Mesenchymal stem cell (in vitro differentiated cells and primary cell): Measurements from ENCODE around the gene NAIF1.

Experiments
- DNase-seq: peaks from one replicate; pipeline ENCODE4 v3.0.0-alpha.2; 2013
- H2AFZ ChIP-seq: one replicate; pipeline ENCODE4 v1.6.1; 2013; ENCODE audit warnings: low read depth, mild to moderate bottlenecking, control low read depth, inconsistent platforms, low read length, moderate library complexity
- H2AK5ac ChIP-seq: 2 replicates; pipeline ENCODE4 v1.6.1; 2013; ENCODE audit warnings: low read length, moderate library complexity, mild to moderate bottlenecking, inconsistent platforms; ENCODE audit not compliant: severe bottlenecking
- H2BK120ac ChIP-seq: one replicate; pipeline ENCODE4 v1.6.1; 2013; ENCODE audit warnings: low read depth, mild to moderate bottlenecking, inconsistent platforms, low read length, moderate library complexity
- H2BK12ac ChIP-seq, 2 experiments: one replicate each; pipeline ENCODE4 v1.6.1; 2013; ENCODE audit warnings: inconsistent platforms in 2 of 2, low read length in 2 of 2, mild to moderate bottlenecking in 2 of 2, moderate library complexity in 2 of 2, control low read depth in 1 of 2
- H2BK15ac ChIP-seq: one replicate; pipeline ENCODE4 v1.6.1; 2013; ENCODE audit warnings: mild to moderate bottlenecking, low read depth, inconsistent platforms; ENCODE audit not compliant: poor library complexity, severe bottlenecking
- H2BK5ac ChIP-seq: 2 replicates; pipeline ENCODE4 v1.6.1; 2013; ENCODE audit warnings: low read depth, mild to moderate bottlenecking, low read length, control low read depth, inconsistent platforms; ENCODE audit not compliant: poor library complexity, severe bottlenecking
- H3K14ac ChIP-seq, 2 experiments: one replicate each; pipeline ENCODE4 v1.6.1; 2013; ENCODE audit warnings: inconsistent platforms in 2 of 2, low read length in 2 of 2, control low read depth in 1 of 2, mild to moderate bottlenecking in 1 of 2, moderate library complexity in 1 of 2
- H3K18ac ChIP-seq, 2 experiments: one replicate each; pipeline ENCODE4 v1.6.1; 2013; ENCODE audit warnings: inconsistent platforms in 2 of 2, low read length in 2 of 2, control low read depth in 1 of 2, low read depth in 1 of 2, mild to moderate bottlenecking in 1 of 2
- H3K23ac ChIP-seq, 2 experiments: one replicate each; pipeline ENCODE4 v1.6.1; 2013; ENCODE audit warnings: inconsistent platforms in 2 of 2, low read length in 2 of 2, mild to moderate bottlenecking in 2 of 2, moderate library complexity in 2 of 2, control low read depth in 1 of 2
- H3K27ac ChIP-seq: 2 replicates; pipeline ENCODE4 v1.5.1; 2013; ENCODE audit warnings: mild to moderate bottlenecking, moderate library complexity, low read length, control low read depth, inconsistent platforms; ENCODE audit not compliant: poor library complexity, severe bottlenecking
- H3K27me3 ChIP-seq, 2 experiments: 2 replicates each; pipeline versions ENCODE4 v1.6.1 to v1.7.0; 2013; ENCODE audit warnings: low read length in 2 of 2, mild to moderate bottlenecking in 2 of 2, moderate library complexity in 2 of 2, control low read depth in 1 of 2, inconsistent platforms in 1 of 2; ENCODE audit not compliant: control insufficient read depth in 1 of 2, insufficient read depth in 1 of 2
- H3K36me3 ChIP-seq, 2 experiments: 2 replicates each; pipeline versions ENCODE4 v1.6.1 to v1.7.0; 2013; ENCODE audit warnings: low read length in 2 of 2, control low read depth in 1 of 2, inconsistent platforms in 1 of 2, low read depth in 1 of 2, mild to moderate bottlenecking in 1 of 2; ENCODE audit not compliant: insufficient read depth in 2 of 2, control insufficient read depth in 1 of 2
- H3K4ac ChIP-seq, 2 experiments: one replicate each; pipeline ENCODE4 v1.6.1; 2013; ENCODE audit warnings: inconsistent platforms in 2 of 2, low read length in 2 of 2, mild to moderate bottlenecking in 2 of 2, moderate library complexity in 2 of 2, control low read depth in 1 of 2, low read depth in 1 of 2
- H3K4me1 ChIP-seq: 2 replicates; pipeline ENCODE4 v1.6.1; 2013; ENCODE audit warnings: low read depth, low read length, control low read depth; ENCODE audit not compliant: control insufficient read depth, insufficient read depth
- H3K4me2 ChIP-seq: 2 replicates; pipeline ENCODE4 v1.6.1; 2013; ENCODE audit warnings: low read length, mild to moderate bottlenecking, inconsistent platforms; ENCODE audit not compliant: poor library complexity, severe bottlenecking
- H3K4me3 ChIP-seq, 2 experiments: 2 replicates each; pipeline versions ENCODE4 v1.5.1 to v1.7.0; 2013; ENCODE audit warnings: low read length in 2 of 2, mild to moderate bottlenecking in 2 of 2, control low read depth in 1 of 2, low read depth in 1 of 2; ENCODE audit not compliant: insufficient read depth in 1 of 2
- H3K79me1 ChIP-seq: replicated peaks from 2 replicates; pipeline ENCODE4 v1.6.1; 2013; ENCODE audit warnings: mild to moderate bottlenecking, control low read depth, low read length, inconsistent platforms; ENCODE audit not compliant: poor library complexity, severe bottlenecking
- H3K9ac ChIP-seq: 2 replicates; pipeline ENCODE4 v1.7.0; 2013; ENCODE audit warnings: mild to moderate bottlenecking, low read length, moderate library complexity
- H3K9me3 ChIP-seq: 2 replicates; pipeline ENCODE4 v1.7.0; 2013; ENCODE audit warnings: mild to moderate bottlenecking, low read length; ENCODE audit not compliant: control insufficient read depth
- H4K8ac ChIP-seq: one replicate; pipeline ENCODE4 v1.6.1; 2013; ENCODE audit warnings: inconsistent platforms, mild to moderate bottlenecking, low read length, moderate library complexity
- H4K91ac ChIP-seq: one replicate; pipeline ENCODE4 v1.6.1; 2013; ENCODE audit warnings: mild to moderate bottlenecking, low read length, inconsistent platforms
- WGBS: methylation state at CpG from one replicate; pipeline ENCODE4 v1.1.7; 2013; ENCODE audit warnings: mixed read lengths; 5-methylcytosine and 5-hydroxymethylcytosine counted together

The NAIF1 gene

DNA sequence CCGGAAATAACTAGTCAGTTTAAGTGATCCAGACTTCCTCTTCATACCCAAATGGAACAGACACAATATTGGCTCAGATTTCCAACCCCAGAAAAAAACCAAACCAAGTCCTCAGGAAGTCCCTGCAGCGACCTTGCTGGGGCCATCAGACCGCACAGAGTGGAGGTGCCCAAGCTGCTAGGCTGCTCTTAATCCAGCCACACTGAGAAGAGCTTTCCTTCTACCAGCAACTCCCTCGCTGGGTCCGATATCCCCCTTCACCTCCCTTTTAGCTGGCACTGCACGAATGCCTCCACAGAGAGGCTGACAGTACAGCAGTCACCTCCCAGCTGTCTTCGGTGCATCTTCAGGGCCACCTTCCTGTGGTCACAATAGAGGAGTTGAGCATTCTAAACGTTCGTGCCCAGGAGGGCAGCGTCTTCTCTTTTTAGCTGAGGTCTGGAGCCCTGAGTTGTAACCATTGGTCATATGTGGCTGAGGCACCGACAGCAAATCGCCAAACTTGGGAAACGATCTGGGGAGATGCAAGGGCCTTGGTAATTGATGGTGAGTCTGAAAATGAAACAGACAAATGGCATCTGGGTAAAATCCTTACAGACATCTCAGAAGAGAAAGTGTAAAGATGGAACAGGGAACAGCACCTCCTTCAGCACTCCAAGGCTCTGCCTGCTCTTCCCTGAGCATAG, 5.7 kb downstream of the NAIF1 start:
- WGBS = 92% methylated on average over 13 of the region's 13 CpGs
- H3K9ac ChIP-seq = no peak overlapping the region
- no peak overlapping the region for H2BK12ac ChIP-seq
- peaks cover 5% of the 10 kb centered on the region for H3K4me1 ChIP-seq
- H3K18ac ChIP-seq = no peak overlapping the region
- H2BK15ac ChIP-seq = no peak overlapping the region
- H4K91ac ChIP-seq = peak overlapping the region; percentile 66
- no peak overlapping the region for H2BK5ac ChIP-seq
- H3K27ac ChIP-seq = no peak overlapping the region
- peak overlapping the region in 1 of 2 experiments; percentile 70 for H3K23ac ChIP-seq
- no peak overlapping the region for H3K4me2 ChIP-seq
- H3K4me3 ChIP-seq = no peak overlapping the region
- H3K36me3 ChIP-seq = peaks cover 24 to 25% of the 10 kb centered on the region in 2 experiments
- peaks cover 18% of the 10 kb centered on the region for H3K79me1 ChIP-seq
- no peak overlapping the region for H2AFZ ChIP-seq
- DNase-seq = no peak
- H4K8ac ChIP-seq = no peak overlapping the region
- H3K9me3 ChIP-seq = no peaks in the 10 kb centered on the region
- no peak overlapping the region for H3K14ac ChIP-seq
- no peaks in the 10 kb centered on the region for H3K27me3 ChIP-seq
- no peak overlapping the region for H2BK120ac ChIP-seq
- no peak overlapping the region for H2AK5ac ChIP-seq
- H3K4ac ChIP-seq = no peak overlapping the region

DNA sequence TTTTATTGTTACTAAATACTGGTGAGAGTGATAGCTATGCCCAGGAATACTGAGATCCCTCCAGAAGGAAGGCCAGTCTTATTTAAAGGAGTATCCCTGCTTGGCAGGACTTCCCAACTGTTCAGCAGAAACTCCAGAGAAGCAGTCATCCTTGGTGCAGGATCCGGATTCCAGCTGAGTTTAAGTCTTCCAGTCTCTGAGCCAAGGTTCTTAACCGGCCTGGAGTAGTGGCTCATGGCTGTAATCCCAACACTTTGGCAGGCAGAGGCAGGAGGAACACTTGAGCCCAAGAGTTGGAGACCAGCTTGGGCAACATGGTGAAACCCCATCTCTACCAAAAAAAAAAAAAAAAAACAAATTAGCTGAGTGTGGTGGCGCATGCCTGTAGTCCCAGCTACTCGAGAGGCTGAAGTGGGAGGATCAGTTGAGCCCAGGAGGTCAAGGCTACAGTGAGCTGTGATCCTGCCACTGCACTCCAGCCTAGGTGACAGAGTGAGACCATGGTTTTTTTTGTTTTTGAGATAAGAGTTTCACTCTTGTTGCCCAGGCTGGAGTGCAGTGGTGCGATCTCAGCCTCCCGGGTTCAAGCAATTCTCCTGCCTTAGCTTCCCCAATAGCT, 7.6 kb downstream of the NAIF1 start:
- Histone ChIP-seq H3K4me3 (no peak overlapping the region), H4K8ac (no peak overlapping the region), H3K4me1 (peaks cover 5% of the 10 kb centered on the region), H3K9me3 (no peaks in the 10 kb centered on the region), H2BK15ac (no peak overlapping the region), H2AFZ (no peak overlapping the region), H2BK120ac (no peak overlapping the region), H3K14ac (no peak overlapping the region), H3K9ac (no peak overlapping the region), H3K18ac (no peak overlapping the region), H3K27me3 (no peaks in the 10 kb centered on the region), H3K79me1 (peaks cover 7% of the 10 kb centered on the region), H3K36me3 (peaks cover 24% of the 10 kb centered on the region in 2 experiments), H2BK12ac (no peak overlapping the region), H2AK5ac (no peak overlapping the region), H2BK5ac (no peak overlapping the region), H3K23ac (no peak overlapping the region), H3K4ac (no peak overlapping the region), H4K91ac (no peak overlapping the region), H3K4me2 (no peak overlapping the region), H3K27ac (no peak overlapping the region)
- no peak for DNase-seq
- WGBS = 99% methylated on average over 6 of the region's 6 CpGs

DNA sequence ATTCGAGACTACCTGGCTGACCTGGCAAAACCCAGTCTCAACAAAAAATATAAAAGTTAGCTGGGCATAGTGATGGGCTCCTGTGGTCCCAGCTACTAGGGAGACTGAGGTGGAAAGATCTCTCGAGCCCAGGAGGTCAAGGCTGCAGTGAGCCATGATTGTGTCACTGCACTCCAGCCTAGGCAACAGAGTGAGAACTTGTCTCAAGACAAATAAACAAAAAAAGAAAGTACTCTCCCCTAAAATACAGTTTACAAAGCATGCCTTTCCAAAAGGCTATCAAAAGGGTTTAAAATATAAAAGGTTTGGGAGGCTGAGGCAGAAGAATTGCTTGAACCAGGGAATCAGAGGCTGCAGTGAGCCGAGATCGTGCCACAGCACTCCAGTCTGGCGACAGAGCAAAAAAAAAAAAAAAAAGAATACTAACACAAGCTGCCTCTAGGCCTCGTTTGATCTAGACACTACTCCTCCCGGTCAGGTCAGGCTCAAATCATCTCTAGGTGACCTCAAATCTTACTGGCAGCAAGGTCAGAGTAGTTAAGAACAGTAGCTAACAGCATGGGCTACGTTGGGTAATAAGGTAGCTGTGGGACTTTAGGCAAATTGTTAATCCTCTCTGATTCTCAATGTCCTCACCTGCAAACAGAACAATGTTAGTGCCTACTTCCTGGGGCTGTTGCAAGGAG, 9.3 kb downstream of the NAIF1 start:
- 86% methylated on average over 6 of the region's 8 CpGs for WGBS

More for the DNA sequence above, 9.3 kb downstream of the NAIF1 start:
- no peaks in the 10 kb centered on the region for H3K27me3 ChIP-seq
- H2AFZ ChIP-seq = no peak overlapping the region
- H3K18ac ChIP-seq = no peak overlapping the region
- H2BK5ac ChIP-seq = no peak overlapping the region
- no peak overlapping the region for H3K27ac ChIP-seq
- H2AK5ac ChIP-seq = no peak overlapping the region
- no peak overlapping the region for H3K4me2 ChIP-seq
- H3K4ac ChIP-seq = no peak overlapping the region
- H2BK15ac ChIP-seq = no peak overlapping the region
- no peaks in the 10 kb centered on the region for H3K9me3 ChIP-seq
- no peak overlapping the region for H3K23ac ChIP-seq
- H3K79me1 ChIP-seq = no peaks in the 10 kb centered on the region
- no peak overlapping the region for H3K14ac ChIP-seq
- H2BK120ac ChIP-seq = no peak overlapping the region
- no peak overlapping the region for H3K9ac ChIP-seq
- H3K4me1 ChIP-seq = peaks cover 5% of the 10 kb centered on the region
- no peak for DNase-seq
- no peak overlapping the region for H2BK12ac ChIP-seq
- H4K91ac ChIP-seq = no peak overlapping the region
- peak overlapping the region; percentile 73 for H4K8ac ChIP-seq
- H3K4me3 ChIP-seq = no peak overlapping the region
- peaks cover 14 to 16% of the 10 kb centered on the region in 2 experiments for H3K36me3 ChIP-seq
